ENCODE measurements around the gene HYAL1. TPM values are rescaled to one million over a fixed set of nuclear protein-coding genes. Genes with fewer than 3 reads are reported as not detected.

Gene HYAL1
- total RNA-seq, 1 donor from 2014 or later: 3.0 TPM

- H3K27me3 ChIP-seq: peaks cover 73% of the 10 kb centered on the region
- H3K9me3 Mint-ChIP-seq: no peaks in the 10 kb centered on the region
- peaks cover 23% of the 10 kb centered on the region for H3F3A ChIP-seq (ENCODE audit: low read depth)
- H3K9ac ChIP-seq: no peak overlapping the region
- no peak overlapping the region for H3K27ac ChIP-seq
- no peak for TF ChIP-seq EZH2phosphoT487 (IDR thresholded peaks at IDR 0.05)
- no peak for TF ChIP-seq CTCF (IDR thresholded peaks at IDR 0.05)
- TF ChIP-seq EZH2 (IDR thresholded peaks at IDR 0.05): no peak
- H3K79me2 ChIP-seq (ENCODE audit: low read depth): peaks cover 19% of the 10 kb centered on the region
- no peak for DNase-seq (ENCODE audit: low spot score)
- peak overlapping the region; percentile 74 for H3K4me3 Mint-ChIP-seq
- peaks cover 3% of the 10 kb centered on the region for H3K36me3 Mint-ChIP-seq
- no peak overlapping the region for H3K27ac Mint-ChIP-seq
- peaks cover 16% of the 10 kb centered on the region for H4K20me1 ChIP-seq (ENCODE audit: low read depth)
- H3K4me3 ChIP-seq: peak overlapping the region; percentile 40
- H3K27me3 Mint-ChIP-seq (ENCODE audit: insufficient read depth, low read depth): peaks cover 36% of the 10 kb centered on the region
- no peaks in the 10 kb centered on the region for H3K36me3 ChIP-seq
- H3K4me1 Mint-ChIP-seq: peaks cover 28% of the 10 kb centered on the region
- peak overlapping the region; percentile 78 for H2AFZ ChIP-seq (replicated peaks)
- no peaks in the 10 kb centered on the region for H3K9me3 ChIP-seq (ENCODE audit: low read depth)
- peaks cover 25% of the 10 kb centered on the region for H3K4me1 ChIP-seq
- H3K4me2 ChIP-seq: peak overlapping the region; percentile 75
These were observed 36.7 kb upstream of the HYAL1 start for GRCh38 chr3:50340147-50340447.

- Mint-ChIP-seq H3K4me3 (peak overlapping the region; percentile 74), H3K9me3 (no peaks in the 10 kb centered on the region), H3K27me3 (ENCODE audit: insufficient read depth, low read depth) (peaks cover 36% of the 10 kb centered on the region), H3K4me1 (peaks cover 28% of the 10 kb centered on the region), H3K36me3 (peaks cover 3% of the 10 kb centered on the region), H3K27ac (no peak overlapping the region)
- H3K9me3 ChIP-seq (ENCODE audit: low read depth): no peaks in the 10 kb centered on the region
- no peak for DNase-seq (ENCODE audit: low spot score)
- H3K27ac ChIP-seq: no peak overlapping the region
- H3K79me2 ChIP-seq (ENCODE audit: low read depth): peaks cover 24% of the 10 kb centered on the region
- peaks cover 69% of the 10 kb centered on the region for H3K27me3 ChIP-seq
- H3K4me1 ChIP-seq: peaks cover 25% of the 10 kb centered on the region
- H3K4me2 ChIP-seq: peak overlapping the region; percentile 75
- no peak overlapping the region for H2AFZ ChIP-seq (replicated peaks)
- H3F3A ChIP-seq (ENCODE audit: low read depth): peaks cover 23% of the 10 kb centered on the region
- TF ChIP-seq EZH2phosphoT487 (IDR thresholded peaks at IDR 0.05): no peak
- TF ChIP-seq EZH2 (IDR thresholded peaks at IDR 0.05): no peak
- no peak for TF ChIP-seq CTCF (IDR thresholded peaks at IDR 0.05)
- no peaks in the 10 kb centered on the region for H3K36me3 ChIP-seq
- peaks cover 19% of the 10 kb centered on the region for H4K20me1 ChIP-seq (ENCODE audit: low read depth)
- no peak overlapping the region for H3K4me3 ChIP-seq
- H3K9ac ChIP-seq: no peak overlapping the region
These were observed 36.2 kb upstream of the HYAL1 start for GRCh38 chr3:50339485-50340146.

- peaks cover 62% of the 10 kb centered on the region for H3K27me3 ChIP-seq
These were observed 35.6 kb upstream of the HYAL1 start for GRCh38 chr3:50338965-50339364.

More at GRCh38 chr3:50338965-50339364, 35.6 kb upstream of the HYAL1 start:
- no peak overlapping the region for H3K9ac ChIP-seq
- H3K9me3 ChIP-seq (ENCODE audit: low read depth): no peaks in the 10 kb centered on the region
- DNase-seq (ENCODE audit: low spot score): no peak
- H3K79me2 ChIP-seq (ENCODE audit: low read depth): peaks cover 30% of the 10 kb centered on the region
- peaks cover 25% of the 10 kb centered on the region for H3K4me1 ChIP-seq
- H3K27ac Mint-ChIP-seq: no peak overlapping the region
- H3K36me3 Mint-ChIP-seq: peaks cover 3% of the 10 kb centered on the region
- H3K36me3 ChIP-seq: no peaks in the 10 kb centered on the region
- H2AFZ ChIP-seq (replicated peaks): no peak overlapping the region
- H3K4me2 ChIP-seq: no peak overlapping the region
- no peak for TF ChIP-seq EZH2 (IDR thresholded peaks at IDR 0.05)
- TF ChIP-seq CTCF (IDR thresholded peaks at IDR 0.05): no peak
- TF ChIP-seq EZH2phosphoT487 (IDR thresholded peaks at IDR 0.05): no peak
- no peak overlapping the region for H3K4me3 ChIP-seq
- peaks cover 24% of the 10 kb centered on the region for H4K20me1 ChIP-seq (ENCODE audit: low read depth)
- peak overlapping the region; percentile 98 for H3K4me3 Mint-ChIP-seq
- no peaks in the 10 kb centered on the region for H3K9me3 Mint-ChIP-seq
- peaks cover 30% of the 10 kb centered on the region for H3K27me3 Mint-ChIP-seq (ENCODE audit: insufficient read depth, low read depth)
- no peak overlapping the region for H3K27ac ChIP-seq
- H3F3A ChIP-seq (ENCODE audit: low read depth): peaks cover 23% of the 10 kb centered on the region
- peaks cover 32% of the 10 kb centered on the region for H3K4me1 Mint-ChIP-seq
